Measurements from ENCODE around the gene MPI. TPM values are rescaled to one million over a fixed set of nuclear protein-coding genes. Genes with fewer than 3 reads are reported as not detected.
A peak's percentile ranks its signal among the peaks of the same experiment; 100 is the strongest.

MPI gene
- polyA plus RNA-seq, 3 donors, result 19.2 to 19.9 (median 19.7) TPM

DNA sequence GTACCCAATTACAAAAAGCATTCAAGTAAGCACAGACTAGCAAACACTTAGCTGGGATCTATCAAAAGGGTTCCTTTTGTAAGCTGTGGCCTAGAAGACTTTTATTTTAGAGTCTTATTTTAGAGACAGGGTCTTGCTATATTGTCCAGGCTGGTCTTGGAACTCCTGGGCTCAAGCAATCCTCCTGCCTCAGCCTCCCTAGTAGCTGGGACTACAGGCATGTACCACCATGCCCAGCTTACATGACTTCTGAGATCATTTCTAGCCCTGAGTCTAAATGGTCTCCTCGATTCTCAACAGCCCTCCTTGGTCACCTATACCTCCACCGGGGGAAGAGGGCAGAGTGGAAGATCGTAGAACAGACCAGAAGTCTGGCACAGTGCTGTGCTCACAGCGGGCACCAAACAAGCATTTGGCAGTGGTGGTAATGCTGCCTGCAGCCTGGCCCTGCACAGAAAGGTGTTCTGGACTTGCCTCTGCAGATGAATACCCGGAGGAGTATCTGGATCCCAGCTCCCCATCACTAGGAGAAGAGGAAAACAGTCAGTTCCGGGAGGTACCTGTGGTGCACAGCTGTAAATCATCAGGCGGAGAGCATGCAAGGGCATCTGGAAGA lies 14.5 kb downstream of the MPI start:
- peaks cover 41% of the 10 kb centered on the region in 2 donors for H3K36me3 Mint-ChIP-seq
- intact Hi-C loops (cut with micrococcal nuclease), result loop anchor here (5.0 to 10.0 kb wide), 2 partner anchors 37 to 59 kb away; partner anchors contain the start of gene ULK3 (in 2 of the 2)

DNA sequence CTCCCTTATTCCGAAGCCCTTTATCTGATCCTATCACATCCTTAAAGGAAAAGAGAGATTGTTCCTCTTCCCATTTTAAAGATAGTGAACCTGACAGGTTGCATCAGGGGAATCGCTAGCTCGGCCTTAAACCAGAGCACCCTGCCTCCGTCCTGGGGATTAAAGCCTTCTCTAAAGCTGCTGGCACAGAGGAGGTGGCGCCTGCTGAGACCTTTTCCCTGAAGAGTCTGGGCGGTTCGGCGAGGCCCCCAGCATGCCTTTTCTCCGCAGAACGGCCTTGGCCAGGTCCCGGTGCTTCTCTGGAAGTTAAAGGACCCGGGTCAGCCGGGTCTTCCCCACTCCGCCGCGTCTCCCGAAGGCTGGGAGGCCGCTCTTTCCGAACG lies 16.2 kb downstream of the MPI start:
- Histone ChIP-seq H3K27me3 (ENCODE audit: control insufficient read depth in 2 of 2, insufficient read depth in 2 of 2, low read length in 2 of 2) (no peaks in the 10 kb centered on the region), H2AFZ (ENCODE audit: insufficient read depth, low read depth, low read length, poor library complexity, severe bottlenecking) (peak overlapping the region; percentile 97), H3K9me3 (replicated peaks in 1 of 2; ENCODE audit: control insufficient read depth in 1 of 2, insufficient read depth in 1 of 2, low read length in 2 of 2) (no peaks in the 10 kb centered on the region), H3K27ac (ENCODE audit: low read depth in 1 of 2, low read length in 2 of 2) (peak overlapping the region; percentile 62 to 90), H3K9ac (ENCODE audit: insufficient read depth, low read length, poor library complexity, severe bottlenecking) (peak overlapping the region; percentile 94), H3K4me3 (replicated peaks in 1 of 3; ENCODE audit: low read depth in 2 of 3, low read length in 3 of 3) (peak overlapping the region; percentile 62 to 95 (median 95)), H3K4me2 (replicated peaks; ENCODE audit: extremely low read depth, low read length, poor library complexity, severe bottlenecking) (peak overlapping the region; percentile 85), H4K20me1 (ENCODE audit: insufficient read depth, low read length) (peaks cover 12% of the 10 kb centered on the region), H3K4me1 (ENCODE audit: control insufficient read depth in 1 of 2, insufficient read depth in 2 of 2, low read length in 2 of 2) (peaks cover 31 to 38% of the 10 kb centered on the region in 2 donors), H3K36me3 (replicated peaks in 1 of 2; ENCODE audit: control insufficient read depth in 1 of 2, insufficient read depth in 2 of 2, low read length in 2 of 2) (peaks cover 10 to 37% of the 10 kb centered on the region in 2 donors), H3K79me2 (ENCODE audit: insufficient read depth, low read length) (peaks cover 23% of the 10 kb centered on the region)
- intact Hi-C loops (cut with micrococcal nuclease), result loop anchor here (2.0 to 10.0 kb wide), 2 partner anchors 33 to 61 kb away; partner anchors contain the start of genes ULK3 (in 2 of the 2) and COX5A (in 1 of the 2)
- Mint-ChIP-seq H3K27me3 (ENCODE audit: low read depth in 3 of 3) (peaks cover 0 to 3% (median 0%) of the 10 kb centered on the region in 3 donors), H3K27ac (peak overlapping the region; percentile 37 to 93 (median 84)), H3K36me3 (peaks cover 28 to 38% of the 10 kb centered on the region in 2 donors), H3K4me3 (peak overlapping the region; percentile 96 to 97), H3K9me3 (peaks cover 0 to 2% (median 0%) of the 10 kb centered on the region in 7 donors), H3K4me1 (peaks cover 39% of the 10 kb centered on the region)
- DNase-seq, result no peak
- TF ChIP-seq, protein P1, sequence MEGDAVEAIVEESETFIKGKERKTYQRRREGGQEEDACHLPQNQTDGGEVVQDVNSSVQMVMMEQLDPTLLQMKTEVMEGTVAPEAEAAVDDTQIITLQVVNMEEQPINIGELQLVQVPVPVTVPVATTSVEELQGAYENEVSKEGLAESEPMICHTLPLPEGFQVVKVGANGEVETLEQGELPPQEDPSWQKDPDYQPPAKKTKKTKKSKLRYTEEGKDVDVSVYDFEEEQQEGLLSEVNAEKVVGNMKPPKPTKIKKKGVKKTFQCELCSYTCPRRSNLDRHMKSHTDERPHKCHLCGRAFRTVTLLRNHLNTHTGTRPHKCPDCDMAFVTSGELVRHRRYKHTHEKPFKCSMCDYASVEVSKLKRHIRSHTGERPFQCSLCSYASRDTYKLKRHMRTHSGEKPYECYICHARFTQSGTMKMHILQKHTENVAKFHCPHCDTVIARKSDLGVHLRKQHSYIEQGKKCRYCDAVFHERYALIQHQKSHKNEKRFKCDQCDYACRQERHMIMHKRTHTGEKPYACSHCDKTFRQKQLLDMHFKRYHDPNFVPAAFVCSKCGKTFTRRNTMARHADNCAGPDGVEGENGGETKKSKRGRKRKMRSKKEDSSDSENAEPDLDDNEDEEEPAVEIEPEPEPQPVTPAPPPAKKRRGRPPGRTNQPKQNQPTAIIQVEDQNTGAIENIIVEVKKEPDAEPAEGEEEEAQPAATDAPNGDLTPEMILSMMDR (IDR thresholded peaks at IDR 0.05), result no peak
- WGBS (ENCODE audit: insufficient coverage), result 1% methylated on average over 19 of the region's 20 CpGs

More for the DNA sequence above, 14.5 kb downstream of the MPI start:
- no peak overlapping the region for H3K4me3 ChIP-seq (replicated peaks in 1 of 3; ENCODE audit: low read depth in 2 of 3, low read length in 3 of 3)
- peak overlapping the region in 2 of 7 donors; percentile 31 to 32 for H3K27ac Mint-ChIP-seq
- H3K27ac ChIP-seq (ENCODE audit: low read depth in 1 of 2, low read length in 2 of 2), result no peak overlapping the region
- no peak overlapping the region for H3K9ac ChIP-seq (ENCODE audit: insufficient read depth, low read length, poor library complexity, severe bottlenecking)
- H3K27me3 Mint-ChIP-seq (ENCODE audit: low read depth in 3 of 3), result peaks cover 0 to 1% (median 0%) of the 10 kb centered on the region in 3 donors
- no peaks in the 10 kb centered on the region for H3K27me3 ChIP-seq (ENCODE audit: control insufficient read depth in 2 of 2, insufficient read depth in 2 of 2, low read length in 2 of 2)
- no peak overlapping the region for H3K4me3 Mint-ChIP-seq
- no peak overlapping the region for H2AFZ ChIP-seq (ENCODE audit: insufficient read depth, low read depth, low read length, poor library complexity, severe bottlenecking)
- peaks cover 23% of the 10 kb centered on the region for H3K79me2 ChIP-seq (ENCODE audit: insufficient read depth, low read length)
- peaks cover 24 to 48% of the 10 kb centered on the region in 2 donors for H3K36me3 ChIP-seq (replicated peaks in 1 of 2; ENCODE audit: control insufficient read depth in 1 of 2, insufficient read depth in 2 of 2, low read length in 2 of 2)
- H3K9me3 Mint-ChIP-seq, result peaks cover 0 to 2% (median 0%) of the 10 kb centered on the region in 7 donors
- H3K9me3 ChIP-seq (replicated peaks in 1 of 2; ENCODE audit: control insufficient read depth in 1 of 2, insufficient read depth in 1 of 2, low read length in 2 of 2), result no peaks in the 10 kb centered on the region
- TF ChIP-seq, protein P1 (IDR thresholded peaks at IDR 0.05), result no peak
- H3K4me1 Mint-ChIP-seq, result peaks cover 39% of the 10 kb centered on the region
- no peak overlapping the region for H3K4me2 ChIP-seq (replicated peaks; ENCODE audit: extremely low read depth, low read length, poor library complexity, severe bottlenecking)
- 96% methylated on average over 7 of the region's 7 CpGs for WGBS (ENCODE audit: insufficient coverage)
- peaks cover 15% of the 10 kb centered on the region for H4K20me1 ChIP-seq (ENCODE audit: insufficient read depth, low read length)
- H3K4me1 ChIP-seq (ENCODE audit: control insufficient read depth in 1 of 2, insufficient read depth in 2 of 2, low read length in 2 of 2), result peaks cover 31 to 38% of the 10 kb centered on the region in 2 donors
- no peak for DNase-seq
